Activated CD4-positive, alpha-beta memory T cell treated with anti-CD3 and anti-CD28 coated beads, Interleukin-2, amount 10 ng/mL, durations not matched to agents 7 days and 5 days (primary cell): Measurements from ENCODE around the gene FBXO40. TPM values are rescaled to one million over a fixed set of nuclear protein-coding genes. Genes with fewer than 3 reads are reported as not detected.

Experiments used
- CTCF ChIA-PET: fragments of 350-600 bp; sonication (Branson Sonifier 250); formaldehyde crosslinking; loops from one replicate; lab custom pipeline; 2021; ENCODE audit warnings: antibody characterized with exemption, inconsistent platforms; lab: Charles Lee
- POLR2A ChIA-PET: fragments of 350-600 bp; sonication (Branson Sonifier 250); formaldehyde crosslinking; loops from one replicate; lab custom pipeline; 2021; ENCODE audit warnings: antibody characterized with exemption; lab: Charles Lee
- DNase-seq: peaks from one replicate; pipeline ENCODE4 v3.0.0-alpha.2; 2020
- H3K27ac Mint-ChIP-seq: one replicate; pipeline ENCODE4 v1.8.0; 2021; ENCODE audit warnings: mild to moderate bottlenecking, mixed read lengths
- H3K27me3 Mint-ChIP-seq: one replicate; pipeline ENCODE4 v1.8.0; 2021; ENCODE audit warnings: mixed read lengths
- H3K36me3 Mint-ChIP-seq: one replicate; pipeline ENCODE4 v1.8.0; 2021; ENCODE audit warnings: low read depth, mixed read lengths
- H3K4me1 Mint-ChIP-seq: one replicate; pipeline ENCODE4 v1.8.0; 2021; ENCODE audit warnings: mixed read lengths
- H3K4me3 Mint-ChIP-seq: one replicate; pipeline ENCODE4 v1.8.0; 2021; ENCODE audit warnings: mild to moderate bottlenecking, mixed read lengths
- H3K9me3 Mint-ChIP-seq: one replicate; pipeline ENCODE4 v1.8.0; 2021; ENCODE audit warnings: mixed read lengths
- total RNA-seq, 2 experiments: library from RNA; stranded (reverse); gene quantifications; one replicate each; pipeline ENCODE4 v1.2.3, GENCODE V29; 2021

The FBXO40 gene
- total RNA-seq, 2 experiments from 2014 or later: not detected

- no peaks in the 10 kb centered on the region for H3K27me3 Mint-ChIP-seq
- peak overlapping the region; percentile 88 for H3K4me3 Mint-ChIP-seq
- H3K4me1 Mint-ChIP-seq: peaks cover 61% of the 10 kb centered on the region
- no peak for DNase-seq
- H3K36me3 Mint-ChIP-seq: peaks cover 75% of the 10 kb centered on the region
- POLR2A ChIA-PET: interaction anchor here (0.9 to 4.0 kb wide), 14 partner anchors 10 to 1020 kb away, joined by 3 to 45 read pairs (median 8); partner anchors contain the start of genes EAF2, GOLGB1, IQCB1 and POLQ
- peak overlapping the region; percentile 96 for H3K27ac Mint-ChIP-seq
- CTCF ChIA-PET: interaction anchor here (0.6 to 1.8 kb wide), 2 partner anchors 113 to 442 kb away, joined by 3 to 7 read pairs; partner anchors contain the start of gene POLQ
- no peaks in the 10 kb centered on the region for H3K9me3 Mint-ChIP-seq
These were observed 66.4 kb downstream of the FBXO40 start for GRCh38 chr3:121659586-121659985.

GRCh38 chr3:121660356-121661171 lies 67.4 kb downstream of the FBXO40 start, which contains the start of gene HCLS1:
HCLS1 (minus strand) TSS chr3:121660903; CDS start chr3:121658347, 2,556 bp downstream.
- H3K4me1 Mint-ChIP-seq: peaks cover 53% of the 10 kb centered on the region
- peak; percentile 80 for DNase-seq
- ChIA-PET CTCF (interaction anchor here (0.7 to 1.8 kb wide), 7 partner anchors 10 to 440 kb away, joined by 3 to 7 read pairs (median 3); partner anchors contain the start of gene POLQ), POLR2A (interaction anchor here (0.6 to 4.0 kb wide), 30 partner anchors 8 to 1133 kb away, joined by 3 to 45 read pairs (median 4); partner anchors contain the start of genes DTX3L, EAF2, GOLGB1 and HSPBAP1)
- H3K36me3 Mint-ChIP-seq: peaks cover 79% of the 10 kb centered on the region
- H3K27me3 Mint-ChIP-seq: no peaks in the 10 kb centered on the region
- peak within 1 kb of the TSS; percentile 88 for H3K4me3 Mint-ChIP-seq
- peak within 1 kb of the TSS; percentile 96 for H3K27ac Mint-ChIP-seq
- no peaks in the 10 kb centered on the region for H3K9me3 Mint-ChIP-seq

- Mint-ChIP-seq H3K9me3 (no peaks in the 10 kb centered on the region), H3K4me3 (peak overlapping the region; percentile 88), H3K27me3 (no peaks in the 10 kb centered on the region), H3K4me1 (peaks cover 47% of the 10 kb centered on the region), H3K36me3 (peaks cover 81% of the 10 kb centered on the region), H3K27ac (peak overlapping the region; percentile 96)
- DNase-seq: no peak
- CTCF ChIA-PET: interaction anchor here (0.9 to 1.8 kb wide), 5 partner anchors 9 to 439 kb away, joined by 3 to 7 read pairs (median 3); partner anchors contain the start of gene POLQ
- POLR2A ChIA-PET: interaction anchor here (0.7 to 4.0 kb wide), 23 partner anchors 9 to 1132 kb away, joined by 3 to 45 read pairs (median 4); partner anchors contain the start of genes DTX3L, EAF2, GOLGB1 and HSPBAP1
These were observed 68.2 kb downstream of the FBXO40 start for GRCh38 chr3:121661376-121661775.

- no peaks in the 10 kb centered on the region for H3K27me3 Mint-ChIP-seq
These were observed 69.6 kb downstream of the FBXO40 start for GRCh38 chr3:121662742-121663141.

GRCh38 chr3:121663171-121663847 lies 70.1 kb downstream of the FBXO40 start:
- DNase-seq: no peak
- no peaks in the 10 kb centered on the region for H3K9me3 Mint-ChIP-seq
- no peak overlapping the region for H3K27ac Mint-ChIP-seq
- H3K27me3 Mint-ChIP-seq: no peaks in the 10 kb centered on the region
- H3K36me3 Mint-ChIP-seq: peaks cover 78% of the 10 kb centered on the region
- ChIA-PET CTCF (no interaction called here), POLR2A (no interaction called here)
- peaks cover 28% of the 10 kb centered on the region for H3K4me1 Mint-ChIP-seq
- no peak overlapping the region for H3K4me3 Mint-ChIP-seq

More at GRCh38 chr3:121662742-121663141, 69.6 kb downstream of the FBXO40 start:
- H3K27ac Mint-ChIP-seq: no peak overlapping the region
- H3K36me3 Mint-ChIP-seq: peaks cover 78% of the 10 kb centered on the region
- ChIA-PET CTCF (no interaction called here), POLR2A (interaction anchor here (3.7 to 4.0 kb wide), 2 partner anchors 28 to 87 kb away, joined by 32 to 45 read pairs; partner anchors contain the start of gene GOLGB1)
- peaks cover 33% of the 10 kb centered on the region for H3K4me1 Mint-ChIP-seq
- no peak for DNase-seq
- H3K4me3 Mint-ChIP-seq: no peak overlapping the region
- no peaks in the 10 kb centered on the region for H3K9me3 Mint-ChIP-seq

- no peaks in the 10 kb centered on the region for H3K27me3 Mint-ChIP-seq
- POLR2A ChIA-PET: interaction anchor here (0.5 kb wide), 1 partner anchor 47 kb away, joined by 3 read pairs; no protein-coding TSS in a partner anchor
- H3K4me1 Mint-ChIP-seq: peaks cover 12% of the 10 kb centered on the region
- CTCF ChIA-PET: no interaction called here
- H3K4me3 Mint-ChIP-seq: no peak overlapping the region
- DNase-seq: no peak
- no peak overlapping the region for H3K27ac Mint-ChIP-seq
- H3K9me3 Mint-ChIP-seq: no peaks in the 10 kb centered on the region
- peaks cover 71% of the 10 kb centered on the region for H3K36me3 Mint-ChIP-seq
These were observed 72.3 kb downstream of the FBXO40 start for GRCh38 chr3:121665488-121665887.

GRCh38 chr3:121667333-121667732 lies 74.2 kb downstream of the FBXO40 start:
- Mint-ChIP-seq H3K9me3 (no peaks in the 10 kb centered on the region), H3K27me3 (no peaks in the 10 kb centered on the region)
- CTCF ChIA-PET: no interaction called here

GRCh38 chr3:121670676-121671075 lies 77.5 kb downstream of the FBXO40 start:
- H3K27me3 Mint-ChIP-seq: no peaks in the 10 kb centered on the region
- no peak overlapping the region for H3K27ac Mint-ChIP-seq
- H3K4me1 Mint-ChIP-seq: no peaks in the 10 kb centered on the region
- ChIA-PET POLR2A (no interaction called here), CTCF (interaction anchor here (1.3 kb wide), 1 partner anchor 9 kb away, joined by 5 read pairs; the partner anchor contains the start of gene HCLS1)
- no peak overlapping the region for H3K4me3 Mint-ChIP-seq
- peaks cover 64% of the 10 kb centered on the region for H3K36me3 Mint-ChIP-seq
- no peaks in the 10 kb centered on the region for H3K9me3 Mint-ChIP-seq
- no peak for DNase-seq

More at GRCh38 chr3:121667333-121667732, 74.2 kb downstream of the FBXO40 start:
- no peak overlapping the region for H3K4me3 Mint-ChIP-seq
- H3K36me3 Mint-ChIP-seq: peaks cover 63% of the 10 kb centered on the region
- H3K4me1 Mint-ChIP-seq: no peaks in the 10 kb centered on the region
- DNase-seq: no peak
- no peak overlapping the region for H3K27ac Mint-ChIP-seq
- POLR2A ChIA-PET: no interaction called here

GRCh38 chr3:121677141-121677540 lies 84.0 kb downstream of the FBXO40 start:
- Mint-ChIP-seq H3K9me3 (no peaks in the 10 kb centered on the region), H3K36me3 (peaks cover 73% of the 10 kb centered on the region), H3K4me3 (no peak overlapping the region), H3K27me3 (no peaks in the 10 kb centered on the region), H3K4me1 (peaks cover 11% of the 10 kb centered on the region), H3K27ac (no peak overlapping the region)
- CTCF ChIA-PET: no interaction called here
- no peak for DNase-seq
- POLR2A ChIA-PET: interaction anchor here (0.8 to 3.4 kb wide), 5 partner anchors 16 to 25 kb away, joined by 3 to 17 read pairs (median 3); partner anchors contain the start of gene HCLS1

Other genes starting within 250 kb of the FBXO40 start
- gene POLQ, start 47.4 kb upstream of the FBXO40 start, total RNA-seq: 10 to 100 TPM; 27.0 to 27.9 TPM
- gene ARGFX, start 25.4 kb upstream of the FBXO40 start, total RNA-seq: not detected
- gene HCLS1, start 67.5 kb downstream of the FBXO40 start, total RNA-seq: 100 to 1,000 TPM; 380 to 382 TPM
- gene GOLGB1, start 156.4 kb downstream of the FBXO40 start, total RNA-seq: 10 to 100 TPM; 33.6 to 37.8 TPM
- 10 to 100 TPM; 35.3 to 39.1 TPM for gene IQCB1, start 241.7 kb downstream of the FBXO40 start, total RNA-seq
- gene EAF2, start 241.8 kb downstream of the FBXO40 start, total RNA-seq: 10 to 100 TPM; 21.4 to 23.7 TPM